LNCaP clone FGC (cell line): ENCODE data around the gene C17orf114.

Source experiments
- DNase-seq: peaks from one replicate; pipeline ENCODE4 v3.0.0-alpha.2; 2011; ENCODE audit warnings: low read depth
- H3K4me3 ChIP-seq: 2 replicates; pipeline ENCODE4 v1.5.1; 2011; ENCODE audit warnings: mild to moderate bottlenecking, low read depth, low read length, control low read depth
- TF ChIP-seq, protein P1 (sequence below): IDR thresholded peaks from 2 replicates; pipeline ENCODE4 v1.5.1; 2012; ENCODE audit warnings: mild to moderate bottlenecking; ENCODE audit not compliant: control insufficient read depth, insufficient read depth; ENCODE audit errors: extremely low read depth

The C17orf114 gene

DNA sequence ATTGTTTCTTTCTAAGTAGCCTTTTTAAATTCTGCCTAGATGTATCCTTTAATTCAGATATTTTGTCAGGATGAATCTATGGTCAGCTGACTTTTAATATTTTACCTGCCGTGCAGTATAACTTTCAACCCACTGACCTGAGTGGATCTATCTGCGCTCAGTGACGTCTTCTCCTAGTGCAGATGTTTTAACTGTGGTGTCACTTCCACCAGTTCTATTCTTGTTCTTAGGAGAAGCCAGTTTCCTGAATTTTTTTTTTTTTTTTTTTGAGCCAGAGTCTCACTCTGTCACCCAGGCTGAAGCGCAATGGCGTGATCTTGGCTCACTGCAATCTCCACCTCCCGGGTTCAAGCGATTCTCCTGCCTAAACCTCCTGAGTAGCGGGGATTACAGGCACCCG is 35.4 kb downstream of the C17orf114 start:
- no peak overlapping the region for H3K4me3 ChIP-seq
- DNase-seq: no peak
- TF ChIP-seq, protein P1, sequence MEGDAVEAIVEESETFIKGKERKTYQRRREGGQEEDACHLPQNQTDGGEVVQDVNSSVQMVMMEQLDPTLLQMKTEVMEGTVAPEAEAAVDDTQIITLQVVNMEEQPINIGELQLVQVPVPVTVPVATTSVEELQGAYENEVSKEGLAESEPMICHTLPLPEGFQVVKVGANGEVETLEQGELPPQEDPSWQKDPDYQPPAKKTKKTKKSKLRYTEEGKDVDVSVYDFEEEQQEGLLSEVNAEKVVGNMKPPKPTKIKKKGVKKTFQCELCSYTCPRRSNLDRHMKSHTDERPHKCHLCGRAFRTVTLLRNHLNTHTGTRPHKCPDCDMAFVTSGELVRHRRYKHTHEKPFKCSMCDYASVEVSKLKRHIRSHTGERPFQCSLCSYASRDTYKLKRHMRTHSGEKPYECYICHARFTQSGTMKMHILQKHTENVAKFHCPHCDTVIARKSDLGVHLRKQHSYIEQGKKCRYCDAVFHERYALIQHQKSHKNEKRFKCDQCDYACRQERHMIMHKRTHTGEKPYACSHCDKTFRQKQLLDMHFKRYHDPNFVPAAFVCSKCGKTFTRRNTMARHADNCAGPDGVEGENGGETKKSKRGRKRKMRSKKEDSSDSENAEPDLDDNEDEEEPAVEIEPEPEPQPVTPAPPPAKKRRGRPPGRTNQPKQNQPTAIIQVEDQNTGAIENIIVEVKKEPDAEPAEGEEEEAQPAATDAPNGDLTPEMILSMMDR: no peak

DNA sequence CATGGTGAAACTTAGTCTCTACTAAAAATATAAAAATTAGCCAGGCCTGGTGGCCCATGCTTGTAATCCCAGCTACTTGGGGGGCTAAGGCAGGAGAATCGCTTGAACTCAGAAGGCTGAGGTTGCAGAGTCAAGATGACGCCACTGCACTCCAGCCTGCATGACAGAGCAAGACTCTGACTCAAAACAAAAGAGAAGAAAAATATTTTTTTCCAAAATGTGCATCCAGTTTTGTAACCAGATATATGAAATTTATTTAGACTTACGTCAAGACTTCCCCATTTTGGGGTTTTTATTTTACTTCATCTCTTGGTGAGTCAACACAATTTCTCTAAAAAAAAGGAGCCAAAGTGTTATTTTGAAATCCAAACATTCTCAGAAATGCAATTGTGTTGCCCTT is 35.9 kb downstream of the C17orf114 start:
- H3K4me3 ChIP-seq: no peak overlapping the region
- TF ChIP-seq, protein P1: no peak
- no peak for DNase-seq

DNA sequence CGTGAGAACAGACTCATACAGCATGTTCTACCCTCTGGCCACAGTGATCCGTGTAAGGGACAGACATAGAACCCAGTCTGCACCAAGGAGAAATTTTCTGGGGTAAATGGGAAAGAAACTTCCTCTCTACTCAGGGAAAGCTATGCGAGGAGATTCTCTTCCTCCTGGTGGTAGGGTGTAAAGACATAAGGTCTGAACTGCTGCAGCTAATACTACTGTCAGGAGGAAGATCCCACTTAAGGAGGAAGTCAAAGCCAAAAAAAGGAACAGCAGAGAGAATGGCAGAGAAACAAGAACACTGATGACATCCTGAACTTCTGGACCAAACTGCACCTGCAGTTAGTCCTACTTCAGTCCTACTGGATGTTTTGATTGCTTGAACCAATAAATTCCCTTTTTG is 37.5 kb downstream of the C17orf114 start:
- DNase-seq: no peak
- TF ChIP-seq, protein P1: no peak
- no peak overlapping the region for H3K4me3 ChIP-seq

DNA sequence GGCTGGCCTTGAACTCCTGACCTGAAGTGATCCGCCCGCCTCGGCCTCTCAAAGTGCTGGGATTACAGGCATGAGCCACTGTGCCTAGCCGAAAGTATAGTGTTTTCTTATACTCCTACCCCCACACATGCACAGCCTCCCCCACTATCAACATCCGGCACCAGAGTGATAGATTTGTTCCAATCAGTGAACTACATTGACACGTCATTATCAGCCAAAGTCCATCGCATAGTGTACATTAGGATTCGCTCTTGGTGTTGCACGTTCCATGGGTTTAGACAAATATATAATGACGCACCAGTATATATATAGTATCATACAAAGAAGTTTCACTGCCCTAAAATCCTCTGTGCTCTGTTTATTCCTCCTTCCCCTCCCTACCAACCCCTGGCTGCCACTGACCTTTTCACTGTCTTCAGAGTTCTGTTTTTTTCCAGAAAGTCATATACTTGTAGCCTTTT is 42.3 kb downstream of the C17orf114 start:
- DNase-seq: no peak

DNA sequence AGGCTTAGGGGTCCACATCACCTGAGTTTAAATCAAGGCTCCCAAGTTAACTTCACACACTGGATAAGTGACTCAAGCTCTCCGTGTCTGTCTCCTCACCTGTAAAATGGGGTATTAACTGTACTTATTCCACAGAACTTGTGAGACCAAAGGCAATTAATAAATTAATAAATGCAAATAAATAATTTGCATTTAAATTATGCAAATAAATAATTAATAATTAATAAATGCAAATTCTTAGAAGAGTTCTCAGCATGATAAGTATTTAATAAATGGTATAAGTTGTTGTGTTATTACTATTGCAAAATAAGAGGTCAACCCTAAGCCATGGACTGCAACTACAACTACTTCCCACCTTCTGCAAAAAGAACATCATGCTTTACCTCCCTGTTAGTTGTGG is 48.7 kb downstream of the C17orf114 start:
- TF ChIP-seq, protein P1: no peak
- H3K4me3 ChIP-seq: no peak overlapping the region
- DNase-seq: no peak

More for the DNA sequence above, 42.3 kb downstream of the C17orf114 start:
- no peak overlapping the region for H3K4me3 ChIP-seq
- TF ChIP-seq, protein P1: no peak

DNA sequence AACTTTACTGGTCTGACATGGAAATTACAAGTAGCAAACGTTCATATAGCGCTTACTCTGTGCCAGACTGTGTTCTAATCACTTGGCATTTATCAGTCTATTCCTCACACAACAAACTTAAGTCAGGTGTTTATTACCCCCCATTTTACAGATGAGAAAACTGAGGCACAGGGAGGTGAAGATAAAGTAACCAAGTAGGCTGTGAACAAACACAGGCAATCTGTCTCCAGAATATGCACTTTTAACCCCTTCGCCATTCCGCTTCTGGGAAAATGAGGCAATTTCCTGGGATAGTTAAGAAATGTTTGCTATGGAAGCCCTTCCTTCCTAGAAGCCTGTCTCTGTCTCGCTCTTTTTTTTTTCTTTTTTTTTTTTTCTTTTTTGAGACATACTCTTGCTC is 50.2 kb downstream of the C17orf114 start:
- no peak for DNase-seq
- H3K4me3 ChIP-seq: no peak overlapping the region
- TF ChIP-seq, protein P1: no peak
